ENCODE data around the gene PECR.

PECR gene

GRCh38 chr2:216117561-216118340, 36.1 kb upstream of the PECR start:
- no peak for TF ChIP-seq ZFX (IDR thresholded peaks at IDR 0.05)
- TF ChIP-seq CTCF (conservative IDR thresholded peaks at IDR 0.05) = no peak
- H3K27ac ChIP-seq = no peak overlapping the region

- H3K27ac ChIP-seq = no peak overlapping the region
- TF ChIP-seq ZFX (IDR thresholded peaks at IDR 0.05) (no peak), CTCF (conservative IDR thresholded peaks at IDR 0.05) (no peak)
Measured at GRCh38 chr2:216116418-216116817, 34.8 kb upstream of the PECR start.

GRCh38 chr2:216114714-216115531, 33.3 kb upstream of the PECR start:
- peak overlapping the region; percentile 67 for H3K27ac ChIP-seq
- TF ChIP-seq ZFX (IDR thresholded peaks at IDR 0.05) (no peak), CTCF (conservative IDR thresholded peaks at IDR 0.05) (peak; percentile 92)

- H3K27ac ChIP-seq = peak overlapping the region; percentile 67; the same call in 1 of the 2 replicates
- TF ChIP-seq CTCF (conservative IDR thresholded peaks at IDR 0.05) = no peak
- TF ChIP-seq ZFX (IDR thresholded peaks at IDR 0.05) = no peak
Measured at GRCh38 chr2:216114382-216114713, 32.7 kb upstream of the PECR start.

- TF ChIP-seq ZFX (IDR thresholded peaks at IDR 0.05) (no peak), CTCF (conservative IDR thresholded peaks at IDR 0.05) (no peak)
- H3K27ac ChIP-seq = no peak overlapping the region
Measured at GRCh38 chr2:216113572-216113971, 32.0 kb upstream of the PECR start.

GRCh38 chr2:216112926-216113325, 31.3 kb upstream of the PECR start:
- TF ChIP-seq ZFX (IDR thresholded peaks at IDR 0.05) = no peak
- no peak for TF ChIP-seq CTCF (conservative IDR thresholded peaks at IDR 0.05)
- H3K27ac ChIP-seq = no peak overlapping the region

GRCh38 chr2:216111122-216111521, 29.5 kb upstream of the PECR start:
- H3K27ac ChIP-seq = no peak overlapping the region

More at GRCh38 chr2:216111122-216111521, 29.5 kb upstream of the PECR start:
- TF ChIP-seq CTCF (conservative IDR thresholded peaks at IDR 0.05) = no peak
- no peak for TF ChIP-seq ZFX (IDR thresholded peaks at IDR 0.05)

All from C4-2B (cell line).